Sigmoid colon (tissue), 4 donors: ENCODE data around the gene MGAT5.

Experiments
- EP300 ChIP-seq, 4 donors: sonication (generic); formaldehyde crosslinking; IDR thresholded peaks; one replicate each; pipeline ENCODE4 v1.6.1; 2017; ENCODE audit warnings: antibody characterized with exemption in 4 of 4
- POLR2A ChIP-seq, 2 donors: fragments of 450-650 bp; IDR thresholded peaks; one replicate each; pipeline ENCODE4 v1.6.1; 2016; ENCODE audit warnings: antibody characterized with exemption in 2 of 2, mild to moderate bottlenecking in 2 of 2, moderate library complexity in 2 of 2
- POLR2AphosphoS5 ChIP-seq, 4 donors: sonication (generic); formaldehyde crosslinking; IDR thresholded peaks; one replicate each; pipeline ENCODE4 v1.6.1; 2017; ENCODE audit warnings: antibody characterized with exemption in 4 of 4
- TF ChIP-seq, protein P1 (sequence below), 4 experiments: fragments of 450-650 bp in 3 of 4; fragments of 200-600 bp in 1 of 4; IDR thresholded peaks; one replicate each; pipeline ENCODE4 v1.5.1; 2016 to 2019; ENCODE audit warnings: antibody characterized with exemption in 4 of 4, mild to moderate bottlenecking in 3 of 4, moderate library complexity in 2 of 4

DNA sequence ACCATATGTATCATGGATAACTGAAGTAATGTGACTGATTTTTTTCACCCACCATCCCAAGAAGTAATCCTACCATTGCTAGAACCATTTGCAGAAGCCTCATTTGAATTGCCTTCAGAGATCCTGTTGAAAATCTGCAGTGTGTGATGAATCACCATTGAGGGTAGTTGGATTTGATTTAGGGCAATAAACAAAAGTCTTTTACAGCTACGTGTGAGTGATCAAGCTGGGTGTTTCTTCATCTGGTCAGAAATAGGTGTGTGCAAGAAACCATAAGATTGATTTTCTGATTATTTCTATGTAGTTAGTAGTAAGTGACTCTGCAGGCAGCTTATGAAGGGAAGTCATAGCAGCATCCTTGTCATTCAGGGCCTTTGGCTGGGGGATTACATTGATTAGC, 159.6 kb downstream of the MGAT5 start:
- TF ChIP-seq, protein P1, sequence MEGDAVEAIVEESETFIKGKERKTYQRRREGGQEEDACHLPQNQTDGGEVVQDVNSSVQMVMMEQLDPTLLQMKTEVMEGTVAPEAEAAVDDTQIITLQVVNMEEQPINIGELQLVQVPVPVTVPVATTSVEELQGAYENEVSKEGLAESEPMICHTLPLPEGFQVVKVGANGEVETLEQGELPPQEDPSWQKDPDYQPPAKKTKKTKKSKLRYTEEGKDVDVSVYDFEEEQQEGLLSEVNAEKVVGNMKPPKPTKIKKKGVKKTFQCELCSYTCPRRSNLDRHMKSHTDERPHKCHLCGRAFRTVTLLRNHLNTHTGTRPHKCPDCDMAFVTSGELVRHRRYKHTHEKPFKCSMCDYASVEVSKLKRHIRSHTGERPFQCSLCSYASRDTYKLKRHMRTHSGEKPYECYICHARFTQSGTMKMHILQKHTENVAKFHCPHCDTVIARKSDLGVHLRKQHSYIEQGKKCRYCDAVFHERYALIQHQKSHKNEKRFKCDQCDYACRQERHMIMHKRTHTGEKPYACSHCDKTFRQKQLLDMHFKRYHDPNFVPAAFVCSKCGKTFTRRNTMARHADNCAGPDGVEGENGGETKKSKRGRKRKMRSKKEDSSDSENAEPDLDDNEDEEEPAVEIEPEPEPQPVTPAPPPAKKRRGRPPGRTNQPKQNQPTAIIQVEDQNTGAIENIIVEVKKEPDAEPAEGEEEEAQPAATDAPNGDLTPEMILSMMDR (IDR thresholded peaks at IDR 0.05), result no peak
- TF ChIP-seq POLR2AphosphoS5 (IDR thresholded peaks at IDR 0.05) (no peak), POLR2A (IDR thresholded peaks at IDR 0.05) (no peak), EP300 (IDR thresholded peaks at IDR 0.05) (no peak)
